ENCODE results near the gene SLITRK4. TPM values are rescaled to one million over a fixed set of nuclear protein-coding genes. Genes with fewer than 3 reads are reported as not detected.

Gene SLITRK4
- total RNA-seq, 1 experiment from 2014 or later = 0.35 TPM

DNA sequence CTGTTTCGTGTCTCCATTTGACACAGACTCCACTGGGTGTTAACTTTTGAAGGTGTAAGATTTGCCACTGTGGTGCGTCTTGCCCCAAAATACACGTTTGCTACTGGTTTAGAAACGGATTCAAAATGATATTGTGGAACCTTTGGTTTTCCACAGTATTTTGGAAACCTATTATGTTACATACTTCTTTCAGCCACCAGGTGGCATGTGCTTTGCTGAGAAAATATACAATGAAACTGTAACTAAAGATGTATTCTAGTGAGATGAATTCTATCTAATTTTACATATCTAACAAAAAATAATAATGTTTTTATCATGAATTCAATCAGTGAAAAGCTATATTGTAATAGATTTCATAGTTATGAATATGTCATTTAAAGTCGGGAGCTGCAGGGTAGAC lies 28.4 kb upstream of the SLITRK4 start:
- TF ChIP-seq, protein P1, sequence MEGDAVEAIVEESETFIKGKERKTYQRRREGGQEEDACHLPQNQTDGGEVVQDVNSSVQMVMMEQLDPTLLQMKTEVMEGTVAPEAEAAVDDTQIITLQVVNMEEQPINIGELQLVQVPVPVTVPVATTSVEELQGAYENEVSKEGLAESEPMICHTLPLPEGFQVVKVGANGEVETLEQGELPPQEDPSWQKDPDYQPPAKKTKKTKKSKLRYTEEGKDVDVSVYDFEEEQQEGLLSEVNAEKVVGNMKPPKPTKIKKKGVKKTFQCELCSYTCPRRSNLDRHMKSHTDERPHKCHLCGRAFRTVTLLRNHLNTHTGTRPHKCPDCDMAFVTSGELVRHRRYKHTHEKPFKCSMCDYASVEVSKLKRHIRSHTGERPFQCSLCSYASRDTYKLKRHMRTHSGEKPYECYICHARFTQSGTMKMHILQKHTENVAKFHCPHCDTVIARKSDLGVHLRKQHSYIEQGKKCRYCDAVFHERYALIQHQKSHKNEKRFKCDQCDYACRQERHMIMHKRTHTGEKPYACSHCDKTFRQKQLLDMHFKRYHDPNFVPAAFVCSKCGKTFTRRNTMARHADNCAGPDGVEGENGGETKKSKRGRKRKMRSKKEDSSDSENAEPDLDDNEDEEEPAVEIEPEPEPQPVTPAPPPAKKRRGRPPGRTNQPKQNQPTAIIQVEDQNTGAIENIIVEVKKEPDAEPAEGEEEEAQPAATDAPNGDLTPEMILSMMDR (IDR thresholded peaks at IDR 0.05; ENCODE audit: unreplicated experiment) = peak; percentile 55
- BruUV-seq (replicated peaks) = no TSS peak
- intact Hi-C loops (cut with micrococcal nuclease) = loop anchor here (1.0 to 10.0 kb wide), 3 partner anchors 227 to 1230 kb away; no protein-coding TSS in a partner anchor
- H3K36me3 Mint-ChIP-seq (ENCODE audit: insufficient read depth, unreplicated experiment) = no peaks in the 10 kb centered on the region
- POLR2A ChIA-PET = interaction anchor here (0.8 to 1.1 kb wide), 2 partner anchors 14 to 28 kb away, joined by 4 to 5 read pairs; no protein-coding TSS in a partner anchor
- DNase-seq (ENCODE audit: unreplicated experiment) = peak; percentile 51
- H3K4me1 Mint-ChIP-seq (ENCODE audit: insufficient read depth, unreplicated experiment) = peaks cover 3% of the 10 kb centered on the region
- no peaks in the 10 kb centered on the region for H3K9me3 Mint-ChIP-seq (ENCODE audit: unreplicated experiment)
- no peaks in the 10 kb centered on the region for H3K27me3 Mint-ChIP-seq (ENCODE audit: insufficient read depth, unreplicated experiment)
- CTCF ChIA-PET = interaction anchor here (0.6 to 1.7 kb wide), 21 partner anchors 10 to 1532 kb away, joined by 3 to 8 read pairs (median 3); partner anchors contain the start of gene SLITRK4
- H3K27ac Mint-ChIP-seq (ENCODE audit: low read depth, unreplicated experiment) = no peak overlapping the region
- H3K4me3 Mint-ChIP-seq (ENCODE audit: unreplicated experiment) = no peak overlapping the region

DNA sequence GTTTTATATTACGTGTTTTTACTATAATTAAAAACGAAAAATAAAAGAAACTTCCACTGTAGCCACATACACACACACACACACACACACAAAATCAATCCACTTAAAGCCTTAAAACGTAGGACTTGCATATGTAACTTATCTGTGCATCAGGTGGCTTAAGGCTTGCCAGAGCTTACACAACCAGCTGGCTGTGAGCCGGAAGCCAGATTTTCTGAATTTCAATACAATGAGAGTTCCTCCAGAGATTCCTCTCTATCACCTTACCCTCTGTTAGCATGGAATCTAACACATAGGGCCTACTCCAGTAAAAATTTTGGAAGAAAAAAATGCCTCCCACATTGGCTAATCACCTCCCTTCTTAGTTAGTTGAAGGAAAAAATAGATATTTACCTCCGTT lies 27.9 kb upstream of the SLITRK4 start:
- Mint-ChIP-seq H3K27me3 (ENCODE audit: insufficient read depth, unreplicated experiment) (no peaks in the 10 kb centered on the region), H3K36me3 (ENCODE audit: insufficient read depth, unreplicated experiment) (no peaks in the 10 kb centered on the region), H3K4me1 (ENCODE audit: insufficient read depth, unreplicated experiment) (no peaks in the 10 kb centered on the region), H3K27ac (ENCODE audit: low read depth, unreplicated experiment) (no peak overlapping the region), H3K9me3 (ENCODE audit: unreplicated experiment) (no peaks in the 10 kb centered on the region), H3K4me3 (ENCODE audit: unreplicated experiment) (no peak overlapping the region)
- DNase-seq (ENCODE audit: unreplicated experiment) = peak; percentile 15
- BruUV-seq (replicated peaks) = no TSS peak
- POLR2A ChIA-PET = no interaction called here
- intact Hi-C loops (cut with micrococcal nuclease) = loop anchor here (1.0 to 10.0 kb wide), 3 partner anchors 226 to 1231 kb away; no protein-coding TSS in a partner anchor
- TF ChIP-seq, protein P1 (IDR thresholded peaks at IDR 0.05; ENCODE audit: unreplicated experiment) = no peak
- CTCF ChIA-PET = interaction anchor here (0.6 to 1.7 kb wide), 5 partner anchors 83 to 1527 kb away, joined by 3 to 5 read pairs (median 4); no protein-coding TSS in a partner anchor

DNA sequence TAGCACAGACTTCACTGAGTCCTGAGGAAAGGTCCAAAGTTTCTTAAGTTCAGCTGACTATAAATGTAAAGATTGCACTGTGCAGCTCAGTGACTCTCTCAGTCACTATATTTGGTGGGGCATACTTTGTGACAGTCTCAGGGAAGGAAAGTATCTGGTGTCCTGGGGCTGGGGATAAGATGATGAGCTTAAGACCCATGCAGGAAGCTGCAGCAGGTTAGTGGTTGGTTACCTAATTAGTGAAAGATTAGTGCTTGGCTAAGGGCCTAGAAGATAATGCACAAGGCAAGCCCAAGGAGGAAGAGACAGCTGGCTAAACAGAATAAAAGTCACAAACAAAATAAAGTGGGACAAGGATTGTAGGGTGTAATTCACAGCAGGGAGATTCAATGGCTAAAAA lies 25.4 kb upstream of the SLITRK4 start:
- no peaks in the 10 kb centered on the region for H3K4me1 Mint-ChIP-seq (ENCODE audit: insufficient read depth, unreplicated experiment)
- POLR2A ChIA-PET = interaction anchor here (0.6 to 1.2 kb wide), 2 partner anchors 11 to 219 kb away, joined by 3 to 5 read pairs; no protein-coding TSS in a partner anchor
- CTCF ChIA-PET = interaction anchor here (0.6 to 2.2 kb wide), 5 partner anchors 9 to 1529 kb away, joined by 3 to 9 read pairs (median 4); no protein-coding TSS in a partner anchor
- no peak overlapping the region for H3K27ac Mint-ChIP-seq (ENCODE audit: low read depth, unreplicated experiment)
- no peak overlapping the region for H3K4me3 Mint-ChIP-seq (ENCODE audit: unreplicated experiment)
- H3K9me3 Mint-ChIP-seq (ENCODE audit: unreplicated experiment) = no peaks in the 10 kb centered on the region
- DNase-seq (ENCODE audit: unreplicated experiment) = no peak
- BruUV-seq (replicated peaks) = no TSS peak
- H3K27me3 Mint-ChIP-seq (ENCODE audit: insufficient read depth, unreplicated experiment) = no peaks in the 10 kb centered on the region
- intact Hi-C loops (cut with micrococcal nuclease) = loop anchor here (10.0 kb wide), 2 partner anchors 954 to 1234 kb away; no protein-coding TSS in a partner anchor
- no peaks in the 10 kb centered on the region for H3K36me3 Mint-ChIP-seq (ENCODE audit: insufficient read depth, unreplicated experiment)
- TF ChIP-seq, protein P1 (IDR thresholded peaks at IDR 0.05; ENCODE audit: unreplicated experiment) = no peak

DNA sequence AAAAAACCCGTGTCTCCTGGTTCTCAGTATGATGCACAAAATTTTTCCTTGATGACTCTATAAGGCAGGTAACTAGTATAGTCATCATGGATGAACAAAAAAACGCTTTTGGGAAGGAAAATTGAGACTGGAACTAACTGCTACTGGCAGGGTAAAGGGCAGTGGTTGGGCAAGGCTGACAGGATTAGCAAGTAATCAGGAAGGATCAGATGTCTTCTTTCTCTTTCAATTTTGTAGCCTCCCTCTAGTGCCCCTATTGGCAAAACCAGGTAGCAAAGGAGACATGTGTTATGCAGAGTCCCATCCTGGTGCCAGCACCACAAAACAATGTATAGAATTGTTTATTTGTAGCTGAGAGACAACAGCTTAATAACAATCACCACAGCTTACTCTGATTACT lies 12.8 kb upstream of the SLITRK4 start:
- H3K4me3 Mint-ChIP-seq (ENCODE audit: unreplicated experiment) = no peak overlapping the region
- BruUV-seq (replicated peaks) = no TSS peak
- DNase-seq (ENCODE audit: unreplicated experiment) = peak; percentile 69
- H3K36me3 Mint-ChIP-seq (ENCODE audit: insufficient read depth, unreplicated experiment) = no peaks in the 10 kb centered on the region
- H3K27ac Mint-ChIP-seq (ENCODE audit: low read depth, unreplicated experiment) = no peak overlapping the region
- no peaks in the 10 kb centered on the region for H3K9me3 Mint-ChIP-seq (ENCODE audit: unreplicated experiment)
- H3K4me1 Mint-ChIP-seq (ENCODE audit: insufficient read depth, unreplicated experiment) = peaks cover 6% of the 10 kb centered on the region
- no peaks in the 10 kb centered on the region for H3K27me3 Mint-ChIP-seq (ENCODE audit: insufficient read depth, unreplicated experiment)
- intact Hi-C loops (cut with micrococcal nuclease) = no loop called here
- ChIA-PET CTCF (interaction anchor here (0.6 to 2.0 kb wide), 3 partner anchors 11 to 310 kb away, joined by 4 to 8 read pairs (median 5); no protein-coding TSS in a partner anchor), POLR2A (no interaction called here)
- TF ChIP-seq, protein P1 (IDR thresholded peaks at IDR 0.05; ENCODE audit: unreplicated experiment) = peak; percentile 9
